H1 (cell line): ENCODE results near the gene SPAG17. TPM values are rescaled to one million over a fixed set of nuclear protein-coding genes. Genes with fewer than 3 reads are reported as not detected.

Source experiments
- CTCF ChIA-PET: fragments of 300-600 bp; sonication (Branson Sonifier 250); formaldehyde crosslinking; loops from one replicate; lab custom pipeline; 2021; ENCODE audit not compliant: partially characterized antibody; lab: Charles Lee
- POLR2A ChIA-PET: fragments of 300-600 bp; sonication (Branson Sonifier 250); formaldehyde crosslinking; loops from one replicate; lab custom pipeline; 2021; ENCODE audit warnings: inconsistent platforms; ENCODE audit not compliant: partially characterized antibody; lab: Charles Lee
- DNase-seq, 2 experiments: peaks; one replicate each; pipeline versions ENCODE4 v3.0.0 to v3.0.0-alpha.2; 2010 to 2022; ENCODE audit warnings: low spot score in 2 of 2, low read depth in 1 of 2, mixed read lengths in 1 of 2
- FAIRE-seq: peaks from 2 replicates; lab custom pipeline; 2011; peaks lifted over from hg19 to GRCh38; lab: Jason Lieb, UNC
- H2AFZ ChIP-seq: 2 replicates; pipeline ENCODE4 v1.8.1; 2012; ENCODE audit warnings: low read length, inconsistent platforms
- H2AK5ac ChIP-seq: 2 replicates; pipeline ENCODE4 v1.6.1; 2013; ENCODE audit warnings: low read depth, low read length
- H2BK120ac ChIP-seq: replicated peaks from 2 replicates; pipeline ENCODE3; 2013; ENCODE audit warnings: low read depth, low read length, inconsistent platforms
- H2BK12ac ChIP-seq: 2 replicates; pipeline ENCODE4 v1.6.1; 2013; ENCODE audit warnings: low read depth, low read length
- H2BK15ac ChIP-seq: 2 replicates; pipeline ENCODE4 v1.6.1; 2013; ENCODE audit warnings: low read length
- H2BK20ac ChIP-seq: 2 replicates; pipeline ENCODE4 v1.6.1; 2013; ENCODE audit warnings: low read length
- H2BK5ac ChIP-seq: 2 replicates; pipeline ENCODE4 v1.6.1; 2013; ENCODE audit warnings: low read depth, low read length
- H3K14ac ChIP-seq: 2 replicates; pipeline ENCODE4 v1.6.1; 2013; ENCODE audit warnings: inconsistent platforms; ENCODE audit not compliant: insufficient read length
- H3K18ac ChIP-seq: 2 replicates; pipeline ENCODE4 v1.6.1; 2013; ENCODE audit warnings: low read length; ENCODE audit errors: extremely low read depth
- H3K23ac ChIP-seq: 2 replicates; pipeline ENCODE4 v1.6.1; 2013; ENCODE audit warnings: inconsistent platforms; ENCODE audit not compliant: insufficient read length
- H3K23me2 ChIP-seq: 2 replicates; pipeline ENCODE4 v1.6.1; 2013; ENCODE audit warnings: low read depth, low read length
- H3K27ac ChIP-seq: 2 replicates; pipeline ENCODE4 v1.6.1; 2011; ENCODE audit warnings: low read depth, low read length, inconsistent platforms
- H3K27me3 ChIP-seq, 4 experiments: replicated peaks in 1 of 4; 1 replicate in 1 of 4; 2 replicates in 3 of 4; pipeline versions ENCODE4 v1.6.1 to v1.8.1; 2011 to 2013; ENCODE audit warnings: low read length in 3 of 4, mild to moderate bottlenecking in 3 of 4, inconsistent platforms in 2 of 4, mixed read lengths in 2 of 4, moderate library complexity in 1 of 4; ENCODE audit not compliant: control insufficient read depth in 3 of 4, insufficient read depth in 3 of 4; ENCODE audit errors: extremely low read depth in 1 of 4
- H3K36me3 ChIP-seq, 4 experiments: 2 replicates each; pipeline versions ENCODE4 v1.6.1 to v1.8.1; 2011 to 2013; ENCODE audit warnings: mild to moderate bottlenecking in 4 of 4, low read length in 3 of 4, moderate library complexity in 2 of 4, control low read depth in 1 of 4, inconsistent platforms in 1 of 4; ENCODE audit not compliant: insufficient read depth in 4 of 4, control insufficient read depth in 2 of 4
- H3K4ac ChIP-seq: replicated peaks from 2 replicates; pipeline ENCODE3; 2013; ENCODE audit warnings: low read length, low read depth, mixed read lengths, inconsistent platforms; ENCODE audit not compliant: insufficient read length
- H3K4me1 ChIP-seq, 4 experiments: replicated peaks in 1 of 4; 1 replicate in 1 of 4; 2 replicates in 3 of 4; pipeline versions ENCODE4 v1.6.1 to v1.8.1; 2011 to 2013; ENCODE audit warnings: low read length in 3 of 4, inconsistent platforms in 2 of 4, mixed read lengths in 1 of 4; ENCODE audit not compliant: insufficient read depth in 4 of 4, control insufficient read depth in 3 of 4
- H3K4me2 ChIP-seq, 2 experiments: 2 replicates each; pipeline versions ENCODE4 v1.6.1 to v1.8.1; 2011 to 2013; ENCODE audit warnings: low read depth in 2 of 2, low read length in 2 of 2, control low read depth in 1 of 2, inconsistent platforms in 1 of 2, mild to moderate bottlenecking in 1 of 2; ENCODE audit not compliant: insufficient read depth in 1 of 2
- H3K4me3 ChIP-seq, 4 experiments: fragments of 200-600, 300-600 bp in 1 of 4; sonication (generic), shearing (Covaris generic), sonication (Bioruptor Twin) in 1 of 4; 2 replicates each; pipeline versions ENCODE4 v1.5.1 to v1.8.1; 2011 to 2016; ENCODE audit warnings: low read length in 4 of 4, low read depth in 3 of 4, control low read depth in 2 of 4, inconsistent platforms in 2 of 4, mild to moderate bottlenecking in 2 of 4, mixed read lengths in 1 of 4, moderate library complexity in 1 of 4; ENCODE audit not compliant: insufficient read depth in 2 of 4; ENCODE audit errors: extremely low read depth in 1 of 4
- H3K56ac ChIP-seq: replicated peaks from 2 replicates; pipeline ENCODE3; 2013; ENCODE audit warnings: low read depth, mild to moderate bottlenecking, mixed read lengths, low read length, inconsistent platforms; ENCODE audit not compliant: insufficient read length
- H3K79me1 ChIP-seq: 2 replicates; pipeline ENCODE4 v1.6.1; 2013; ENCODE audit warnings: low read depth, low read length, control low read depth
- H3K79me2 ChIP-seq, 2 experiments: 2 replicates each; pipeline versions ENCODE4 v1.6.1 to v1.8.1; 2012 to 2013; ENCODE audit warnings: low read length in 2 of 2, mild to moderate bottlenecking in 2 of 2, inconsistent platforms in 1 of 2; ENCODE audit not compliant: insufficient read depth in 2 of 2, control insufficient read depth in 1 of 2
- H3K9ac ChIP-seq, 4 experiments: replicated peaks in 1 of 4; 1 replicate in 1 of 4; 2 replicates in 3 of 4; pipeline versions ENCODE4 v1.6.1 to v1.8.1; 2011 to 2013; ENCODE audit warnings: low read depth in 3 of 4, low read length in 3 of 4, control low read depth in 2 of 4, mild to moderate bottlenecking in 2 of 4, moderate library complexity in 2 of 4, inconsistent platforms in 1 of 4; ENCODE audit errors: extremely low read depth in 1 of 4
- H3K9me3 ChIP-seq, 2 experiments: 2 replicates each; pipeline versions ENCODE4 v1.6.1 to v1.8.1; 2012 to 2013; ENCODE audit warnings: mild to moderate bottlenecking in 2 of 2, moderate library complexity in 2 of 2, control low read depth in 1 of 2, inconsistent platforms in 1 of 2, low read depth in 1 of 2, low read length in 1 of 2, mixed read lengths in 1 of 2; ENCODE audit not compliant: insufficient read depth in 2 of 2
- H4K20me1 ChIP-seq, 2 experiments: replicated peaks in 1 of 2; 2 replicates each; pipeline versions ENCODE3 to v1.8.1; 2011 to 2013; ENCODE audit warnings: inconsistent platforms in 2 of 2, low read length in 2 of 2, mild to moderate bottlenecking in 1 of 2; ENCODE audit not compliant: insufficient read depth in 2 of 2, control insufficient read depth in 1 of 2
- H4K5ac ChIP-seq: 2 replicates; pipeline ENCODE4 v1.6.1; 2013; ENCODE audit warnings: low read length, low read depth, mixed read lengths, inconsistent platforms; ENCODE audit not compliant: insufficient read length
- H4K8ac ChIP-seq: 2 replicates; pipeline ENCODE4 v1.8.0; 2013; ENCODE audit warnings: mild to moderate bottlenecking, moderate library complexity, low read length, inconsistent platforms; ENCODE audit not compliant: insufficient read depth; ENCODE audit errors: extremely low read depth
- H4K91ac ChIP-seq: replicated peaks from 2 replicates; pipeline ENCODE3; 2013; ENCODE audit warnings: low read length, mixed read lengths, inconsistent platforms; ENCODE audit not compliant: insufficient read length
- EGR1 ChIP-seq: IDR thresholded peaks from 2 replicates; pipeline ENCODE4 v1.6.1; 2011; ENCODE audit warnings: low read depth, low read length, borderline replicate concordance
- KDM5A ChIP-seq: fragments of 200-600 bp; IDR thresholded peaks from 2 replicates; pipeline ENCODE4 v1.7.1; 2012; ENCODE audit warnings: mild to moderate bottlenecking, low read length, inconsistent platforms, mixed read lengths
- NRF1 ChIP-seq: IDR thresholded peaks from 2 replicates; pipeline ENCODE4 v1.6.1; 2011; ENCODE audit warnings: mild to moderate bottlenecking, low read depth, low read length, improper control_type of control experiment
- SP1 ChIP-seq: IDR thresholded peaks from 2 replicates; pipeline ENCODE4 v1.6.1; 2011; ENCODE audit warnings: low read depth, low read length
- SP2 ChIP-seq: IDR thresholded peaks from 2 replicates; pipeline ENCODE4 v1.6.1; 2012; ENCODE audit warnings: mild to moderate bottlenecking, low read length, inconsistent platforms
- WGBS, 2 experiments: shearing (Covaris generic) in 1 of 2; methylation state at CpG; one replicate each; pipeline versions ENCODE4 v1.1.6 to v1.1.7; 2013 to 2015; ENCODE audit warnings: low lambda C conversion rate in 2 of 2, mixed read lengths in 2 of 2, inconsistent platforms in 1 of 2, low coverage in 1 of 2, missing lambda C conversion rate in 1 of 2; ENCODE audit not compliant: insufficient replicate concordance in 2 of 2, insufficient coverage in 1 of 2, insufficient read length in 1 of 2; ENCODE audit errors: extremely low coverage in 1 of 2, missing lambda C conversion rate in 1 of 2; 5-methylcytosine and 5-hydroxymethylcytosine counted together
- polyA plus RNA-seq, 7 experiments: library from polyadenylated mRNA; depleted of rRNA in 3 of 7; stranded (reverse) in 5 of 7; unstranded in 2 of 7; fragments of >200 nt in 5 of 7; fragments of 200-250 nt in 2 of 7; gene quantifications; 1 replicate in 5 of 7; 2 replicates in 1 of 7; 4 replicates in 1 of 7; pipeline versions ENCODE4 v1.2.1 to v1.2.3, GENCODE V29; 2011 to 2013; ENCODE audit warnings: missing spikeins in 2 of 7, mixed read lengths in 2 of 7
- total RNA-seq: library from RNA; stranded (reverse); fragmentation: NEBNext Ultra II Directional; extraction: Animal tissue kit (Norgen Biotek cat#: 25700); gene quantifications from 2 replicates; pipeline ENCODE4 v1.2.1, GENCODE V29; 2021

The SPAG17 gene
- total and polyA plus RNA-seq, 2 of the 8 experiments (the other 6 are each of a cell fraction or from before 2014, with no cell fraction given) = 0.56 to 0.62 TPM

GRCh38 chr1:118189564-118189963 is 4.5 kb upstream of the SPAG17 start:
- WGBS, 2 experiments = 52% methylated on average over 2 of the region's 2 CpGs; no CpG with 5 or more reads in 1 of the 2 experiments

More at GRCh38 chr1:118189564-118189963, 4.5 kb upstream of the SPAG17 start:
- no peak overlapping the region for H3K4ac ChIP-seq
- H3K23me2 ChIP-seq = peaks cover 2% of the 10 kb centered on the region; the same call in 1 of the 2 replicates
- H2BK120ac ChIP-seq = no peak overlapping the region
- H2AFZ ChIP-seq = no peak overlapping the region
- H2AK5ac ChIP-seq = no peak overlapping the region
- H3K4me1 ChIP-seq = peaks cover 0 to 3% (median 0%) of the 10 kb centered on the region in 4 experiments; a peak in 4 of 7 replicates
- H3K27ac ChIP-seq = no peak overlapping the region
- FAIRE-seq = no peak
- no peak overlapping the region for H2BK5ac ChIP-seq
- no peak overlapping the region for H2BK12ac ChIP-seq
- no peak overlapping the region for H4K91ac ChIP-seq
- no peak overlapping the region for H3K18ac ChIP-seq
- H3K14ac ChIP-seq = no peak overlapping the region
- H3K79me1 ChIP-seq = no peaks in the 10 kb centered on the region
- H4K8ac ChIP-seq = no peak overlapping the region
- H2BK20ac ChIP-seq = no peak overlapping the region
- H3K79me2 ChIP-seq = no peaks in the 10 kb centered on the region
- POLR2A ChIA-PET = no interaction called here
- no peak overlapping the region for H3K4me2 ChIP-seq
- H3K27me3 ChIP-seq = no peaks in the 10 kb centered on the region
- DNase-seq = no peak
- no peaks in the 10 kb centered on the region; a peak in 1 of 4 replicates for H3K9me3 ChIP-seq
- H3K4me3 ChIP-seq = no peak overlapping the region
- TF ChIP-seq KDM5A (no peak), SP2 (no peak), SP1 (no peak), NRF1 (no peak), EGR1 (no peak)
- no peak overlapping the region for H3K56ac ChIP-seq
- H3K23ac ChIP-seq = no peak overlapping the region
- H4K5ac ChIP-seq = no peak overlapping the region
- no peaks in the 10 kb centered on the region for H3K36me3 ChIP-seq
- CTCF ChIA-PET = interaction anchor here (1.0 kb wide), 1 partner anchor 439 kb away, joined by 4 read pairs; no protein-coding TSS in a partner anchor
- no peak overlapping the region for H3K9ac ChIP-seq
- no peaks in the 10 kb centered on the region for H4K20me1 ChIP-seq
- no peak overlapping the region for H2BK15ac ChIP-seq
